ENCODE results near the gene CEACAM8.
A peak's percentile ranks its signal among the peaks of the same experiment; 100 is the strongest.
"Not testable (repeated sequence)": the region's sequence is repeated elsewhere in the genome, so short reads cannot be mapped to it uniquely, and the experiment has no call there.

Gene CEACAM8

GRCh38 chr19:42594617-42595489 is at the start of gene CEACAM8:
CEACAM8 (minus strand) TSS chr19:42594924; CDS start chr19:42594828, 96 bp downstream.
- DNase-seq (ENCODE audit: low read depth), result no peak

- DNase-seq (ENCODE audit: low read depth), result not testable (repeated sequence)
Observed at GRCh38 chr19:42639324-42640092, 44.8 kb upstream of the CEACAM8 start.

GRCh38 chr19:42635233-42635539 is 40.5 kb upstream of the CEACAM8 start:
- DNase-seq (ENCODE audit: low read depth), result no peak

- peak; percentile 23 for DNase-seq (ENCODE audit: low read depth)
Observed at GRCh38 chr19:42634409-42635232, 39.9 kb upstream of the CEACAM8 start.

DNA sequence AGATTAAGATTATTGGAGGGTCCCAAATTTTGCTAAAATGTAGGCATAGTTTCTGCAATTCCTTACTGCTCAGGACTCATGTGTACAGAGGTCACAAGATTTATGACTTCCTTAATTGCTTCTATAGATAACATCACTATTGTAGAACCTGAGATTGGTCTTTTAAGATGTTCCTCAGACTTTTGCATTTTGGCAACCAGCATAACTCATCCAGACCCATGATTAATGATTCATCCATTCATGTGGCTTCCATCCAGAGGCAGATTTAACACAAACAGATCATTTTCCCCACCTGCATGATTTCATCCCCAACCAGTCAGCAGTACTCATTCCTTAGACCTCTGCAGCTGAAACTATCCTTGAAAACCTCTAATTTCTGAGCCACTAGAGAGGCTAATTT is 34.5 kb upstream of the CEACAM8 start:
- no peak for DNase-seq (ENCODE audit: low read depth)

GRCh38 chr19:42628411-42629140 is 33.9 kb upstream of the CEACAM8 start:
- peak; percentile 14 for DNase-seq (ENCODE audit: low read depth)

- no peak for DNase-seq (ENCODE audit: low read depth)
Observed at GRCh38 chr19:42627916-42628315, 33.2 kb upstream of the CEACAM8 start.

- DNase-seq (ENCODE audit: low read depth), result no peak
Observed at GRCh38 chr19:42626181-42626580, 31.5 kb upstream of the CEACAM8 start.

DNA sequence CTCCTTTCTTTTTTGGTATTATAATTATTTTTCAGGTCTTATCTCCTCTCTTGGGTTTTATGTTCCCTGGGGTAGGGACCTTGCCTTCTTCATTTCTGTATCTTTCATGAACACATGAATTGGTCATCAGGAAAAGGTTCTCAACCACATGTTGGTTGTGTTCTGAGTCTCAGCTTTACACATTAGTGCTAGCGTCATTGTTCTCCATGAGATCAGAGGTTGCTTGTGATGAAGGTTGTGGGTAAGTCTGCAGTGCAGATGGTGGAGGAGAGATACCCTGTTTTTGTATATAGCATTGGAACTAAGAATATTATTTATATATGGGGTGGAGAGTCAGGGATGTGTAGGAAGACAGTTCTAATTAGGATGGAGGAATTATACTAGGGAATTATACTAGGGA is 24.5 kb upstream of the CEACAM8 start:
- DNase-seq (ENCODE audit: low read depth), result no peak

- no peak for DNase-seq (ENCODE audit: low read depth)
Observed at GRCh38 chr19:42613666-42614065, 18.9 kb upstream of the CEACAM8 start.

DNA sequence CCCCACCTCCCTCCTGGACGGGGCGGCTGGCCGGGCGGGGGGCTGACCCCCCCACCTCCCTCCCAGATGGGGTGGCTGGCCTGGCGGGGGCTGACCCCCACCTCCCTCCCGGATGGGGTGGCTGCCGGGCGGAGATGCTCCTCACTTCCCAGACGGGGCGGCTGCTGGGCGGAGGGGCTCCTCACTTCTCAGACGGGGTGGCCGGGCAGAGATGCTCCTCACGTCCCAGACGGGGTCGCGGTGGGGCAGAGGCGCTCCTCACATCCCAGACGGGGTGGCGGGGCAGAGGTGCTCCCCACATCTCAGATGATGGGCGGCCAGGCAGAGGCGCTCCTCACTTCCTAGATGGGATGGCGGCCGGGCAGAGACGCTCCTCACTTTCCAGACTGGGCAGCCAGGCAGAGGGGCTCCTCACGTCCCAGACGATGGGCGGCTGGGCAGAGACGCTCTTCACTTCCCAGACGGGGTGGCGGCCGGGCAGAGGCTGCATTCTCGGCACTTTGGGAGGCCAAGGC is 15.7 kb upstream of the CEACAM8 start:
- DNase-seq (ENCODE audit: low read depth), result not testable (repeated sequence)

GRCh38 chr19:42606660-42607351 is 12.1 kb upstream of the CEACAM8 start:
- DNase-seq (ENCODE audit: low read depth), result peak; percentile 62

GRCh38 chr19:42601811-42602443 is 7.2 kb upstream of the CEACAM8 start:
- DNase-seq (ENCODE audit: low read depth), result no peak

- peak; percentile 41 for DNase-seq (ENCODE audit: low read depth)
Observed at GRCh38 chr19:42596391-42597072, 1.8 kb upstream of the CEACAM8 start.

- DNase-seq (ENCODE audit: low read depth), result no peak
Observed at GRCh38 chr19:42595550-42596172, 937 bp upstream of the CEACAM8 start.

DNA sequence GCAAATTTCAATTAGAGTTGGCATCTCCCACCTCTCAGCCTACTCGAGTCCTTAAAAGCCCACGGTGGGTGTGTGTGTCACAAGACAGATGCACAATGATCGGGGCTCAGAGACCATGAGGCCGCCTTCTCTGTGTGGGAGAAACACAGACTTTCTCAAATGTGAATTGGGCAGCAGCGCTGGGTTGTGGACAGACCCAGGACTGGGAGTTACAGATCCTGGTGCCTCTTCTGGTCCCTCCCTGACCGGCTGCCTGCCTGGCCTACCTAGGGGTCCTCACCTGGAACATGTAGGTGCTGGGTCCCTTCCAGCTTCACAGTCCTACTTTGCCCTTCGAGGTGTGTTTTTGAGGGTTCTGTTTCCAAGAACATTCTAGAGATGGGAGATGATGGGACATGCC is 4.9 kb downstream of the CEACAM8 start:
- DNase-seq (ENCODE audit: low read depth), result no peak

DNA sequence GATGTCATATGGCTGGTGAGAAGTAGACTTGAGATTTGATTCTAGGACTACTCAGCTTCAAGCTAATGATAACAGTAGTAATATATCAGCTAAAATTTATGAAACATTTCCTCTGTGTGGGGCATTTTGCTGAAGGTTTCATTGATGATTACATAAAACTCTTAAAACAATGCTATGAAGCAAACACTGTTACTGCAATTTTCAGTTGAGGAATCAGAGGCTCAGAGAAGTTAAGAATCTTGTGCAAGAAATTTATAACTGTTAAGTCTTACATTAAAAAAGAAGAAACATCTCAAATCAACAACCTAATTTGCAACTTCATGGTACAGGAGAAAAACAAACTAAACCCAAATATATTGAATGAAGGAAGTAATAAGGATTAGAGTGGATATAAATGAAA is 10.3 kb downstream of the CEACAM8 start:
- no peak for DNase-seq (ENCODE audit: low read depth)

DNA sequence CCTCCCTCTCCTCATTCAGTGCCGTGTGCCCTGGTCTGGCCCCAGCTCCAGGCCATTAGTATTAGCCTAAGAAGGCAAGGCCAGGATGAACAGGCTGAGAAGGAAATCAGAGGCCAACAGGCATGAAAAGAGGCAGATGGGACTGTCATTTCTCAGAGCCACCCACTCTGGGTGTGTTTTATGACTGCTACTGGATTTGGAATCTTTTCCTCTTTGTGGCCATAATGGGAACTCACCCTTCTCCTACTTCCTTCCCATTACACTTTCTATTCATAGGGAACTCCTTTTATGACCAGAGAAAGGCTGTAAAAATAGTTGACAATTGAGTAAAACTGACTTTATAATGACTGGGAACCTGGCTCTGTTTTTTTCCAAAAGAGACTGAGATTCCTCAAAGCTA is 17.7 kb downstream of the CEACAM8 start:
- no peak for DNase-seq (ENCODE audit: low read depth)

DNA sequence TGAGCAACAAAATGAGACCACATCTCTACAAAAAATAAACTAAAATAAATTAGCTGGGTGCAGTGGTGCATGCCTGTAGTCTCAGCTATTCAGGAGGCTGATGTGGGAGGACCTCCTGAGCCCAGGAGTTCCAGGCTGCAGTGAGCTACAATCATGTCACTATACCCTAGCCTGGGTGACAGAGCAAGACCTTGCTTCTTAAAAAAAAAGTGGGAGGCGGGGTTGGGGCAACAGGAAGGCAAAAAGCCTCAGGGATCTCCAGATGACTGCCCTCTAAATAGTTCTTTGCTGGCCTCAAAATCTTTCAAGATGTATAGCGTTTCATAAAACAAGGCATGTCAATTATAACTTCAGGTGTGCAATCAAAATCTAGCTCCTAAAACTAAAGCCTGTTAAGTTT is 18.5 kb downstream of the CEACAM8 start:
- no peak for DNase-seq (ENCODE audit: low read depth)

Data from activated T-cell treated with anti-CD3 and anti-CD28 coated beads for 48 hours (primary cell).